HUES48 (cell line): ENCODE data around the gene LRSAM1.

Experiments
- H3K27ac ChIP-seq: one replicate; pipeline ENCODE4 v1.7.0; 2013; ENCODE audit warnings: low read depth, low read length, inconsistent platforms
- H3K27me3 ChIP-seq: 2 replicates; pipeline ENCODE4 v1.6.1; 2013; ENCODE audit warnings: mild to moderate bottlenecking, low read length; ENCODE audit not compliant: control insufficient read depth, insufficient read depth
- H3K36me3 ChIP-seq: 2 replicates; pipeline ENCODE4 v1.6.1; 2013; ENCODE audit warnings: low read length; ENCODE audit not compliant: control insufficient read depth, insufficient read depth
- H3K4me1 ChIP-seq: 2 replicates; pipeline ENCODE4 v1.6.1; 2013; ENCODE audit warnings: mild to moderate bottlenecking, low read length; ENCODE audit not compliant: control insufficient read depth, insufficient read depth
- H3K4me3 ChIP-seq: 2 replicates; pipeline ENCODE4 v1.5.1; 2013; ENCODE audit warnings: mild to moderate bottlenecking, low read depth, low read length
- H3K9ac ChIP-seq: 2 replicates; pipeline ENCODE4 v1.6.1; 2013; ENCODE audit warnings: mild to moderate bottlenecking, low read depth, low read length, moderate library complexity
- H3K9me3 ChIP-seq: 2 replicates; pipeline ENCODE4 v1.6.1; 2013; ENCODE audit warnings: low read length; ENCODE audit not compliant: control insufficient read depth, insufficient read depth

LRSAM1 gene

GRCh38 chr9:127489471-127490115 lies 38.3 kb downstream of the LRSAM1 start:
- H3K36me3 ChIP-seq, result peaks cover 58% of the 10 kb centered on the region
- H3K4me1 ChIP-seq, result no peaks in the 10 kb centered on the region; the same call in 1 of the 2 replicates
- no peak overlapping the region for H3K4me3 ChIP-seq
- no peaks in the 10 kb centered on the region for H3K9me3 ChIP-seq
- H3K27me3 ChIP-seq, result no peaks in the 10 kb centered on the region
- H3K27ac ChIP-seq, result no peak overlapping the region
- H3K9ac ChIP-seq, result no peak overlapping the region

- no peak overlapping the region for H3K27ac ChIP-seq
- no peak overlapping the region for H3K4me3 ChIP-seq
- H3K4me1 ChIP-seq, result no peaks in the 10 kb centered on the region; the same call in 1 of the 2 replicates
- no peaks in the 10 kb centered on the region for H3K9me3 ChIP-seq
- H3K9ac ChIP-seq, result no peak overlapping the region
- H3K27me3 ChIP-seq, result no peaks in the 10 kb centered on the region
- H3K36me3 ChIP-seq, result peaks cover 59% of the 10 kb centered on the region
Measured at GRCh38 chr9:127490535-127491230, 39.4 kb downstream of the LRSAM1 start.

DNA sequence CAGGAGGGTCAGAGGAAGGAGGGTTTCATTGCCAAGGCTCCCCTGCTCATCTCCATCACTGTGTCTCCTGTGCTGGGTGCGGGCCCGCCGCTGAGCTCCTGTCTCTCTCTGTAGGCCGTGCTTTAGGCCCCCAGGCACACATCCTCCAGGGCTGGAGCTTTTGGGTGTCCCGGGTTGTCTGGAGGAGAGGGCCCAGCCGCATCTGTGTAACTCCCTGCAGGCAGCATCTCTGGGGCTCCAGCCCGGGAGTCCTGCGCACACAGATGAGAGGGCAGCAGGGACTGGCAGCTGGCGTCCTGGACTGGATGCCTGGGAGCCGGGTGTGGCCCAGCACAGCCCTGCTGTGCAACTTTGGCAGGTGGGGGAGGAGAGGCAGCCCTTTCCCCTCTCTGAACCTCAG lies 40.2 kb downstream of the LRSAM1 start:
- no peak overlapping the region for H3K4me3 ChIP-seq
- no peak overlapping the region; the same call in 1 of the 2 replicates for H3K9ac ChIP-seq
- no peaks in the 10 kb centered on the region; the same call in 1 of the 2 replicates for H3K4me1 ChIP-seq
- H3K27ac ChIP-seq, result no peak overlapping the region
- H3K36me3 ChIP-seq, result peaks cover 59% of the 10 kb centered on the region
- H3K27me3 ChIP-seq, result no peaks in the 10 kb centered on the region
- H3K9me3 ChIP-seq, result no peaks in the 10 kb centered on the region

- H3K4me1 ChIP-seq, result no peaks in the 10 kb centered on the region; the same call in 1 of the 2 replicates
- H3K9ac ChIP-seq, result no peak overlapping the region
- H3K4me3 ChIP-seq, result no peak overlapping the region
- H3K36me3 ChIP-seq, result peaks cover 62% of the 10 kb centered on the region
- H3K27ac ChIP-seq, result no peak overlapping the region
- no peaks in the 10 kb centered on the region for H3K9me3 ChIP-seq
- H3K27me3 ChIP-seq, result no peaks in the 10 kb centered on the region
Measured at GRCh38 chr9:127492616-127493015, 41.3 kb downstream of the LRSAM1 start.

DNA sequence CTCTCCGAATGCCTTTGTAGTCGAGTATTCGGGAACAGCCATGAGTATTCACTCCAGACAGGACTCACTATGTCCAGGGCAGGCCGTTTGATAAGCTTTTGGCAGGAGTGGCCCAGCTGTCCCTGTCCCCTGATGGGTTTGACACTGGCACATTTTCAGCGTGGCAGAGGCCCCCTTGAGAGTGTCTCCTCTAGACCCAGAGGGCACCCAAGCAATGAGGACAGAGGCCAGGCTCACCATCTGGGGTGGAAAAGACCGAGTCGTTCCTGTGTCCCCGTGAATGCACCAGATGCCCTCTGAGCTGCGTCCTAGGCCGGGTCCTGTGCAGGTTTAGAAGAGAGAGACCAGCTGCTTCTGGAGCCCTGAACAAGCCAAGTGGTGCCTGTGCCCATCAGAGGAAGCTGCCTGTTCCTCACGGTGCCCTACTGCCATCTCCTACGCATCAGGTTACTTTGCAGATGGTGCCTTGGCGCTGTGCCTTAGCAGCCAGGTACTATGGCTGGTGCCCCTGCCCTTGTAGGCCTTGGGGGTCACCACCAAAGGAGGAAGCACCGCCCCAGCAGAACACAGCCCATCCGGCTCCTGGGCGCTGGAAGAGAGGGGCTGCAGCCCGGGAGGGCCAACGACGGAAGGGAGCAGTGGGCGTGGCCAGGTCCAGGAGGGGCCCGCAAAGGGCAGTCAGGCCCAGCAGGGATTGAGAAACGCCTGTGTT lies 42.4 kb downstream of the LRSAM1 start:
- Histone ChIP-seq H3K4me3 (no peak overlapping the region), H3K27ac (no peak overlapping the region), H3K27me3 (no peaks in the 10 kb centered on the region), H3K9me3 (no peaks in the 10 kb centered on the region), H3K36me3 (peaks cover 62% of the 10 kb centered on the region), H3K9ac (no peak overlapping the region), H3K4me1 (no peaks in the 10 kb centered on the region; the same call in 1 of the 2 replicates)

DNA sequence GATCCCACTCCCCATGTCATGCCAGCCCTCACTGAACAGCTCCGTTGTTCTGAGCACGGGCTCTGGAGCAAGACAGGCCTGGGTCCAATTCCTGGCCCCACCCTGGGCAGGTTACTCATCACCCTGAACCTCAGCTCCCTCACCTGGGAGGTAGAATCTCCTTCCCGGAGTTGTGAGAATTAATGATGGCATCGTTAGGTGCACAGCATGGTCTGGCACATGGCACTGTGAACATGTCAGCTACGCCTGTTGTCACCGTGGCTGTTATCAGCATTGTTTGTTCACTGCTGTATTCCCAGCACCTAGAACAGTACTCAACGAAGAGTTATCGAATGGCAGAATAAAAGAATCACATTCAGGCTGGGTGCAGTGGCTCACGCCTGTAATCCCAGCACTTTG lies 43.0 kb downstream of the LRSAM1 start:
- Histone ChIP-seq H3K27me3 (no peaks in the 10 kb centered on the region), H3K4me1 (no peaks in the 10 kb centered on the region; the same call in 1 of the 2 replicates), H3K9ac (no peak overlapping the region), H3K9me3 (no peaks in the 10 kb centered on the region), H3K36me3 (peaks cover 57% of the 10 kb centered on the region), H3K27ac (no peak overlapping the region), H3K4me3 (no peak overlapping the region)

- H3K27me3 ChIP-seq, result no peaks in the 10 kb centered on the region
- no peak overlapping the region for H3K27ac ChIP-seq
- H3K9me3 ChIP-seq, result no peaks in the 10 kb centered on the region
- peaks cover 50% of the 10 kb centered on the region for H3K36me3 ChIP-seq
- H3K4me3 ChIP-seq, result no peak overlapping the region
- H3K4me1 ChIP-seq, result no peaks in the 10 kb centered on the region
- no peak overlapping the region for H3K9ac ChIP-seq
Measured at GRCh38 chr9:127495884-127496555, 44.7 kb downstream of the LRSAM1 start.

GRCh38 chr9:127496974-127497373 lies 45.7 kb downstream of the LRSAM1 start:
- Histone ChIP-seq H3K36me3 (peaks cover 42% of the 10 kb centered on the region), H3K27me3 (no peaks in the 10 kb centered on the region), H3K27ac (no peak overlapping the region), H3K9ac (no peak overlapping the region), H3K4me1 (no peaks in the 10 kb centered on the region), H3K9me3 (no peaks in the 10 kb centered on the region), H3K4me3 (no peak overlapping the region)

GRCh38 chr9:127497656-127498290 lies 46.5 kb downstream of the LRSAM1 start:
- H3K36me3 ChIP-seq, result peaks cover 37% of the 10 kb centered on the region
- no peak overlapping the region for H3K9ac ChIP-seq
- H3K4me3 ChIP-seq, result no peak overlapping the region

GRCh38 chr9:127498298-127498697 lies 47.0 kb downstream of the LRSAM1 start:
- H3K36me3 ChIP-seq, result peaks cover 36% of the 10 kb centered on the region
- H3K9ac ChIP-seq, result no peak overlapping the region
- no peaks in the 10 kb centered on the region for H3K9me3 ChIP-seq
- no peaks in the 10 kb centered on the region for H3K27me3 ChIP-seq
- H3K27ac ChIP-seq, result no peak overlapping the region
- H3K4me3 ChIP-seq, result no peak overlapping the region
- H3K4me1 ChIP-seq, result no peaks in the 10 kb centered on the region

More at GRCh38 chr9:127497656-127498290, 46.5 kb downstream of the LRSAM1 start:
- no peaks in the 10 kb centered on the region for H3K9me3 ChIP-seq
- H3K4me1 ChIP-seq, result no peaks in the 10 kb centered on the region
- H3K27me3 ChIP-seq, result no peaks in the 10 kb centered on the region
- H3K27ac ChIP-seq, result no peak overlapping the region
